GM23248 (cell line): Measurements from ENCODE around the gene UBE2B.

Experiments
- EZH2 ChIP-seq: fragments of 200-600 bp; sonication (generic); IDR thresholded peaks from 2 replicates; pipeline ENCODE4 v1.6.1; 2018; ENCODE audit warnings: antibody characterized with exemption, mild to moderate bottlenecking; ENCODE audit not compliant: insufficient read depth, poor library complexity, severe bottlenecking
- EZH2phosphoT487 ChIP-seq: fragments of 200-600 bp; sonication (generic); IDR thresholded peaks from 2 replicates; pipeline ENCODE4 v1.6.1; 2018; ENCODE audit warnings: antibody characterized with exemption, moderate library complexity, mild to moderate bottlenecking, low read depth; ENCODE audit not compliant: insufficient read depth

- no peak for TF ChIP-seq EZH2
- no peak for TF ChIP-seq EZH2phosphoT487
These were observed 51.5 kb downstream of the UBE2B start for GRCh38 chr5:134422791-134423365.
